Thyroid gland (tissue), 4 donors: ENCODE measurements around the gene PHF8.

ENCODE experiments used
- CTCF ChIP-seq, 6 experiments: fragments of 200-600 bp in 3 of 6; fragments of 450-650 bp in 3 of 6; sonication (generic) in 3 of 6; IDR thresholded peaks; one replicate each; pipeline ENCODE4 v1.5.1; 2016 to 2019; ENCODE audit warnings: antibody characterized with exemption in 6 of 6, mild to moderate bottlenecking in 2 of 6, inconsistent platforms in 1 of 6, moderate library complexity in 1 of 6
- POLR2A ChIP-seq, 2 donors: fragments of 450-650 bp; IDR thresholded peaks; one replicate each; pipeline ENCODE4 v1.6.1; 2017; ENCODE audit warnings: antibody characterized with exemption in 2 of 2, mild to moderate bottlenecking in 2 of 2, moderate library complexity in 1 of 2

DNA sequence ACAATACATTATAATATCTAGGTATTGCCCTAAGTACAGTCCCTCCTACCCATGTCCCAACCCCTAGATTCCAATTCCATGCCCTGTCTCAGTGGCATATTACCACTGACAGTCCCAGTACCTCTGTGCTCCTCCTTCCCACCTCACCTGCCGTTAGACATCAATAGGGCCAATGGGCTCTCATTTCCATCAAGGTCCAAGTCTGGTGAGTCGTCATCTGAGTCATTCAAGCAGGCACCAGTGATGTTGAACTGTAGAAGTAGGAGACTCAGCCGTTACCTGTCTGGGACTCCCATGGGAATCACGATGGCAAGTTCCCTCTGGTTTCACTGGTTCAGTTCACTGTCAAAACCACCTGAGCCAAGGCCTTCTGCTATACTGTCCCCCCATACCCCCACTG is 51.7 kb downstream of the PHF8 start:
- no peak for TF ChIP-seq CTCF (IDR thresholded peaks at IDR 0.05)
- no peak for TF ChIP-seq POLR2A (IDR thresholded peaks at IDR 0.05)
